PC-9 (cell line): ENCODE results near the gene PRCD.

Source experiments
- CTCF ChIP-seq: fragments of 200-600 bp; sonication (generic); conservative IDR thresholded peaks from 2 replicates; pipeline ENCODE4 v1.6.1; 2017; ENCODE audit warnings: mixed run types, antibody characterized with exemption, mild to moderate bottlenecking, moderate library complexity
- EZH2 ChIP-seq: fragments of 200-600 bp; sonication (generic); IDR thresholded peaks from 2 replicates; pipeline ENCODE4 v1.8.0; 2017; ENCODE audit warnings: antibody characterized with exemption, low read depth

- no peak for TF ChIP-seq CTCF
- TF ChIP-seq EZH2, result no peak
Observed at GRCh38 chr17:76500074-76500746, 39.6 kb upstream of the PRCD start.
